ENCODE measurements around the gene TMEM167A. TPM values are rescaled to one million over a fixed set of nuclear protein-coding genes. Genes with fewer than 3 reads are reported as not detected.
A peak's percentile ranks its signal among the peaks of the same experiment; 100 is the strongest.

Gene TMEM167A
- total and polyA plus RNA-seq, 2 experiments from 2014 or later: 106 to 211 TPM

GRCh38 chr5:83099445-83099844 lies 22.3 kb upstream of the TMEM167A start:
- H3K36me3 ChIP-seq (ENCODE audit: low read depth): no peaks in the 10 kb centered on the region
- H3F3A ChIP-seq (ENCODE audit: insufficient read depth): peaks cover 25% of the 10 kb centered on the region
- no peak overlapping the region for H3K4me2 ChIP-seq (ENCODE audit: unreplicated experiment)
- 91 to 100% methylated on average over 1 of the region's 1 CpG for WGBS, 2 experiments (ENCODE audit: low coverage in 1 of 2, low lambda C conversion rate in 2 of 2, missing lambda C conversion rate in 2 of 2)
- H4K20me1 ChIP-seq (ENCODE audit: insufficient read depth): no peaks in the 10 kb centered on the region
- no peak overlapping the region for H3K27ac ChIP-seq
- H3K4me1 ChIP-seq (ENCODE audit: insufficient read depth): peaks cover 35% of the 10 kb centered on the region
- H3K79me2 ChIP-seq (ENCODE audit: insufficient read depth): no peaks in the 10 kb centered on the region
- no peak overlapping the region for H2AFZ ChIP-seq
- H3K9me2 ChIP-seq (ENCODE audit: insufficient read depth): no peaks in the 10 kb centered on the region
- in situ Hi-C loops (cut with MboI): no loop called here
- DNase-seq: no peak
- no peak overlapping the region for H3K4me3 ChIP-seq
- H3K27me3 ChIP-seq (replicated peaks; ENCODE audit: insufficient read depth): no peaks in the 10 kb centered on the region
- no peak overlapping the region for H3K9ac ChIP-seq
- H3K9me3 ChIP-seq (ENCODE audit: low read depth): no peaks in the 10 kb centered on the region
- TF ChIP-seq EZH2 (IDR thresholded peaks at IDR 0.05; ENCODE audit: insufficient read depth, poor library complexity, severe bottlenecking) (no peak), EZH2phosphoT487 (IDR thresholded peaks at IDR 0.05; ENCODE audit: insufficient read depth, low read depth) (no peak)

DNA sequence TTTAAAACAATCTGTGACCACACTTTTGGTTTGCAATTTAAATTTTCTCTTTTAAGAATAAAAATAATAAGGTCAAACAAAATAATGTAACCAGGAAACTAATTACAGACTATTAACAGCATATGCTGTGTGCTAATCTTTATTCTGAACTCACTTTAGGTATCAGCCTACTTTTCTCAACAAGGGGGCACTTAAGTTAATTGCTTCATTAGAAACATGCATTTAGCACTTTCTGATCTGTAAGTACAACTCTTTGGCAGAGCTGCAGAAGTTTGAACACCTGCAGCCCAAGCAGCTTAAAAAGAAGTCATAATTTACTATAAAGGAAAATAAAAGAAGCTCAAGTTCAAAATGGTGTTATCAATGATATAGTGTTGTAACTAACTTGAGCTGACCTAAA lies 21.8 kb upstream of the TMEM167A start:
- H3K9me2 ChIP-seq (ENCODE audit: insufficient read depth): no peaks in the 10 kb centered on the region

DNA sequence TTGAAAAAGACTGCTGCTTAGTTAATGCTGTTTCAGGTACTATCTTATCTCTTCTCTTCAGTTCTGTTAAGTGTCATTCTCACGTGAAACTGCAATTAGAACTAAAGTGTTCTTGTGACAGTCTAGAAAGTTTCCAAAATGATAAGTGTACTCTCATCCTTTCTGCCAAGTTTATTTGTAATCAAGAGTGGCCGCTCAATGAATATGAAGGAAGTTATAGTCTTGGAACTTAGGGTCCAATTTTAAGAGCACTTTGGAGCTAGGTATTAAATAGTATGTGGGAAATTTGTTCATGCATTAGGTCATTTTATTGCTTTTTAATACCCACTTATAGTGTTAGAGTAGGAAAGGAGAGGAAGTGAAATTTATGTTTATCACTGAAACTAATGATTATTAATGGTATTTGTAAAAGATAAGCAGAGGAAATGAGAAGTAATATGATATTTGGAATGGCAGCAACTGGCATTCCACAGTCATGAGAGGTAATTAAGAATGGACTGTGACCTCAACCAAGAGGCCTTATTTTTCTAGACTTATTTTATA lies 20.6 kb upstream of the TMEM167A start:
- Histone ChIP-seq H3K9ac (no peak overlapping the region), H2AFZ (no peak overlapping the region), H3K27me3 (replicated peaks; ENCODE audit: insufficient read depth) (no peaks in the 10 kb centered on the region), H3K9me3 (ENCODE audit: low read depth) (no peaks in the 10 kb centered on the region), H3K4me2 (ENCODE audit: unreplicated experiment) (peak overlapping the region; percentile 41), H3K79me2 (ENCODE audit: insufficient read depth) (no peaks in the 10 kb centered on the region), H3K36me3 (ENCODE audit: low read depth) (no peaks in the 10 kb centered on the region), H3F3A (ENCODE audit: insufficient read depth) (peaks cover 25% of the 10 kb centered on the region), H3K9me2 (ENCODE audit: insufficient read depth) (no peaks in the 10 kb centered on the region), H3K4me1 (ENCODE audit: insufficient read depth) (peaks cover 35% of the 10 kb centered on the region), H3K27ac (peak overlapping the region; percentile 36; the same call in 1 of the 2 replicates), H3K4me3 (no peak overlapping the region), H4K20me1 (ENCODE audit: insufficient read depth) (no peaks in the 10 kb centered on the region)
- in situ Hi-C loops (cut with MboI): no loop called here
- no peak for TF ChIP-seq EZH2 (IDR thresholded peaks at IDR 0.05; ENCODE audit: insufficient read depth, poor library complexity, severe bottlenecking)
- TF ChIP-seq EZH2phosphoT487 (IDR thresholded peaks at IDR 0.05; ENCODE audit: insufficient read depth, low read depth): no peak
- peak; percentile 59 for DNase-seq
- 100% methylated on average over 2 of the region's 2 CpGs for WGBS, 2 experiments (ENCODE audit: low coverage in 1 of 2, low lambda C conversion rate in 2 of 2, missing lambda C conversion rate in 2 of 2)

More for the DNA sequence above, 21.8 kb upstream of the TMEM167A start:
- Histone ChIP-seq H3K4me2 (ENCODE audit: unreplicated experiment) (no peak overlapping the region), H2AFZ (no peak overlapping the region), H3K27me3 (replicated peaks; ENCODE audit: insufficient read depth) (no peaks in the 10 kb centered on the region), H3K79me2 (ENCODE audit: insufficient read depth) (no peaks in the 10 kb centered on the region), H3K4me1 (ENCODE audit: insufficient read depth) (peaks cover 35% of the 10 kb centered on the region), H3K4me3 (no peak overlapping the region), H3F3A (ENCODE audit: insufficient read depth) (peaks cover 25% of the 10 kb centered on the region), H3K36me3 (ENCODE audit: low read depth) (no peaks in the 10 kb centered on the region), H3K9ac (no peak overlapping the region), H3K27ac (no peak overlapping the region), H3K9me3 (ENCODE audit: low read depth) (no peaks in the 10 kb centered on the region), H4K20me1 (ENCODE audit: insufficient read depth) (no peaks in the 10 kb centered on the region)
- in situ Hi-C loops (cut with MboI): no loop called here
- DNase-seq: no peak
- TF ChIP-seq EZH2 (IDR thresholded peaks at IDR 0.05; ENCODE audit: insufficient read depth, poor library complexity, severe bottlenecking): no peak

- Histone ChIP-seq H3K9ac (no peak overlapping the region), H3K4me2 (ENCODE audit: unreplicated experiment) (peak overlapping the region; percentile 69), H3K9me3 (ENCODE audit: low read depth) (no peaks in the 10 kb centered on the region), H3F3A (ENCODE audit: insufficient read depth) (peaks cover 25% of the 10 kb centered on the region), H3K27me3 (replicated peaks; ENCODE audit: insufficient read depth) (no peaks in the 10 kb centered on the region), H2AFZ (no peak overlapping the region), H4K20me1 (ENCODE audit: insufficient read depth) (no peaks in the 10 kb centered on the region), H3K4me1 (ENCODE audit: insufficient read depth) (peaks cover 35% of the 10 kb centered on the region), H3K4me3 (no peak overlapping the region), H3K79me2 (ENCODE audit: insufficient read depth) (no peaks in the 10 kb centered on the region), H3K9me2 (ENCODE audit: insufficient read depth) (no peaks in the 10 kb centered on the region), H3K36me3 (ENCODE audit: low read depth) (no peaks in the 10 kb centered on the region), H3K27ac (peak overlapping the region; percentile 36)
- WGBS, 2 experiments (ENCODE audit: low coverage in 1 of 2, low lambda C conversion rate in 2 of 2, missing lambda C conversion rate in 2 of 2): 55 to 61% methylated on average over 2 of the region's 2 CpGs
- TF ChIP-seq EZH2 (IDR thresholded peaks at IDR 0.05; ENCODE audit: insufficient read depth, poor library complexity, severe bottlenecking) (no peak), EZH2phosphoT487 (IDR thresholded peaks at IDR 0.05; ENCODE audit: insufficient read depth, low read depth) (no peak)
- in situ Hi-C loops (cut with MboI): no loop called here
- DNase-seq: peak; percentile 51
Measured at GRCh38 chr5:83096660-83097339, 19.6 kb upstream of the TMEM167A start.
